GM12874 (cell line): ENCODE data around the gene EIF5A.

Experiments
- TF ChIP-seq, protein P1 (sequence below): IDR thresholded peaks from 2 replicates; pipeline ENCODE4 v1.5.1; 2011; ENCODE audit warnings: low read depth, mild to moderate bottlenecking, control low read depth, low read length, moderate library complexity; ENCODE audit not compliant: insufficient read depth

Gene EIF5A

DNA sequence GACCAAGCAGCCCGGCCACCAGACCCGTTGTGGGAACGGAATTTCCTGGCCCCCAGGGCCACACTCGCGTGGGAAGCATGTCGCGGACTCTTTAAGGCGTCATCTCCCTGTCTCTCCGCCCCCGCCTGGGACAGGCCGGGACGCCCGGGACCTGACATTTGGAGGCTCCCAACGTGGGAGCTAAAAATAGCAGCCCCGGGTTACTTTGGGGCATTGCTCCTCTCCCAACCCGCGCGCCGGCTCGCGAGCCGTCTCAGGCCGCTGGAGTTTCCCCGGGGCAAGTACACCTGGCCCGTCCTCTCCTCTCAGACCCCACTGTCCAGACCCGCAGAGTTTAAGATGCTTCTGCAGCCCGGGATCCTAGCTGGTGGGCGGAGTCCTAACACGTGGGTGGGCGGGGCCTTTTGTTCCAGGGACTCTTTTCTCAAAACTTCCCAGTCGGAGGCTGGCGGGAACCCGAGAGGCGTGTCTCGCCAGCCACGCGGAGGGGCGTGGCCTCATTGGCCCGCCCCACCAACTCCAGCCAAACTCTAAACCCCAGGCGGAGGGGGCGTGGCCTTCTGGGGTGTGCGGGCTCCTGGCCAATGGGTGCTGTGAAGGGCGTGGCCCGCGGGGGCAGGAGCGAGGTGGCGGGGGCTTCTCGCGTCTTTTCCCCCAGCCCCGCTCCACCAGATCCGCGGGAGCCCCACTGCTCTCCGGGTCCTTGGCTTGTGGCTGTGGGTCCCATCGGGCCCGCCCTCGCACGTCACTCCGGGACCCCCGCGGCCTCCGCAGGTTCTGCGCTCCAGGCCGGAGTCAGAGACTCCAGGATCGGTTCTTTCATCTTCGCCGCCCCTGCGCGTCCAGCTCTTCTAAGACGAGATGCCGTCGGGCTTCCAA is 26.1 kb upstream of the EIF5A start, which contains the start of gene SLC2A4:
Gene SLC2A4, plus strand, starts transcription at position 645 of the 879 bp plus-strand sequence. Its CDS starts 217 bp downstream, at position 862.
- TF ChIP-seq, protein P1, sequence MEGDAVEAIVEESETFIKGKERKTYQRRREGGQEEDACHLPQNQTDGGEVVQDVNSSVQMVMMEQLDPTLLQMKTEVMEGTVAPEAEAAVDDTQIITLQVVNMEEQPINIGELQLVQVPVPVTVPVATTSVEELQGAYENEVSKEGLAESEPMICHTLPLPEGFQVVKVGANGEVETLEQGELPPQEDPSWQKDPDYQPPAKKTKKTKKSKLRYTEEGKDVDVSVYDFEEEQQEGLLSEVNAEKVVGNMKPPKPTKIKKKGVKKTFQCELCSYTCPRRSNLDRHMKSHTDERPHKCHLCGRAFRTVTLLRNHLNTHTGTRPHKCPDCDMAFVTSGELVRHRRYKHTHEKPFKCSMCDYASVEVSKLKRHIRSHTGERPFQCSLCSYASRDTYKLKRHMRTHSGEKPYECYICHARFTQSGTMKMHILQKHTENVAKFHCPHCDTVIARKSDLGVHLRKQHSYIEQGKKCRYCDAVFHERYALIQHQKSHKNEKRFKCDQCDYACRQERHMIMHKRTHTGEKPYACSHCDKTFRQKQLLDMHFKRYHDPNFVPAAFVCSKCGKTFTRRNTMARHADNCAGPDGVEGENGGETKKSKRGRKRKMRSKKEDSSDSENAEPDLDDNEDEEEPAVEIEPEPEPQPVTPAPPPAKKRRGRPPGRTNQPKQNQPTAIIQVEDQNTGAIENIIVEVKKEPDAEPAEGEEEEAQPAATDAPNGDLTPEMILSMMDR, result no peak

DNA sequence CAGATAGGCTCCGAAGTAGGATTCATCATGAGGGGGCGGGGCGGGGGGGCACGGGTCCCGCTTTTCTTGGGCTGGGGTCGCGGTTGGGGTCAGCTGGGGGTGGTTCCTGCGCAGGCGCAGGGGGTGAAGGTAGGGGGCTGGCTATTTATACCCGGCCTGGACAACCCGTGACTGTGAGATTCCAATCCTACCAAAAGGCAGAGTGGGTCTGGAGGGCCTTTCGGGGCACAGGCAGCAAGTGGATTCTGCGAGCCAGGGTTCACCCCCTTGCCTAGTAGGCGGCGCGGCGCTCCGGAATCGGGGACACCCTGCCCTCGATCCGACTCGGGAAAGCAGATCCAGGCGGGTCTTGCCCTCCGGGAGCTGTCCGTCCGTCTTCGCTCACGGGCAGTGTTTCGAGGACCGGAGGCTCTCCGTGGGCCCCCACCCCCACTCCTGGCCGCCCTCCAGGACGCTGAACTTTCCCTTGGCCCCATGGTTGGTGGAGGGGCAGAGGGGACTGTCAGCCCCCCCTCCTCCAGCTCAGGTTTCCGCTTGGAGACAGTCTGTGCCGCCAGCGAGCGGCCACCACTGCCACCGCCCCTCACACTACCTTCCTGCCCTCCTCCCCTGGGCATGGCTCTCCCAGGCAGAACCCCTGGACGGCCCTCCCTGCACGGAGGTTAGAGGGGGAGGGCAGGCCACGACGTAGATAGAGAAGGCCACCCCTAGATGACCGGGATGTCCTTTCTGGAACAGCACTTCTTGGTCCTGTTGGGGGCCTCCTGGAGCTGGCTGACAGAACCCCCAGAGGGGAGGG is 25.3 kb upstream of the EIF5A start:
- TF ChIP-seq, protein P1, result no peak

DNA sequence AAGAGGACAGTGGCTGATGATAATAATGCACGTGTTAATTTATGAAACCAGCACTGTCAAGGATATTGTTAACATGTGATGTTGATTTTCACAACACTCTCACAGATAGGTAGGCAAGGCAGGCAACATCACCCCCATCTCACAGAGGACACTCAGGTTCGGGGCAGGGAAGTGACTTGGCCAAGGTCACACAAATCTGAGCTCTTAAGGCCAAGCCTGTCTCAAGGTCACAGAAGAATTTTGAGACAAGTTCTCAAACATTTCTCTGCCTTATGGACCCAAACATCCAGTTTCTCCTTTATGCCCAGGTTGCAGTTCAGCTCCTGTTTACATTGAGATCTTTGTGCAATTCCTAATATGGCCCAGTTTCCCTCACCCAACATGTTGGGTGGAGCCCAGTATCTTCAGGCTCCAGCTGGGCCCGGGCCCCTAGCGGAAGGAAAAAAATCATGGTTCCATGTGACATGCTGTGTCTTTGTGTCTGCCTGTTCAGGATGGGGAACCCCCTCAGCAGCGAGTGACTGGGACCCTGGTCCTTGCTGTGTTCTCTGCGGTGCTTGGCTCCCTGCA is 24.6 kb upstream of the EIF5A start:
- TF ChIP-seq, protein P1, result no peak

DNA sequence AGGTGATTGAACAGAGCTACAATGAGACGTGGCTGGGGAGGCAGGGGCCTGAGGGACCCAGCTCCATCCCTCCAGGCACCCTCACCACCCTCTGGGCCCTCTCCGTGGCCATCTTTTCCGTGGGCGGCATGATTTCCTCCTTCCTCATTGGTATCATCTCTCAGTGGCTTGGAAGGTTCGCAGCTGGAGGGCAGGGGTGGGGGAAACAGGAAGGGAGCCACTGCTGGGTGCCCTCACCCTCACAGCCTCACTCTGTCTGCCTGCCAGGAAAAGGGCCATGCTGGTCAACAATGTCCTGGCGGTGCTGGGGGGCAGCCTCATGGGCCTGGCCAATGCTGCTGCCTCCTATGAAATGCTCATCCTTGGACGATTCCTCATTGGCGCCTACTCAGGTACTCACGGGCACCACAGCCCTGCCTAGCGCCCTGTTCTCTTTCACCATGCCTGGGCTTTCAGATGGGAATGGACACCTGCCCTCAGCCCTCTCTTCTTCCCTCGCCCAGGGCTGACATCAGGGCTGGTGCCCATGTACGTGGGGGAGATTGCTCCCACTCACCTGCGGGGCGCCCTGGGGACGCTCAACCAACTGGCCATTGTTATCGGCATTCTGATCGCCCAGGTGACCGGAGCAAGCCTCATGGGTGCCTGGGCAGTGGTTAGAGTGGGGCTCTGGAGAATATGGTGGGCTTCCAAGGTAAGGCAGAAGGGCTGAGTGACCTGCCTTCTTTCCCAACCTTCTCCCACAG is 23.8 kb upstream of the EIF5A start:
- TF ChIP-seq, protein P1, result no peak

DNA sequence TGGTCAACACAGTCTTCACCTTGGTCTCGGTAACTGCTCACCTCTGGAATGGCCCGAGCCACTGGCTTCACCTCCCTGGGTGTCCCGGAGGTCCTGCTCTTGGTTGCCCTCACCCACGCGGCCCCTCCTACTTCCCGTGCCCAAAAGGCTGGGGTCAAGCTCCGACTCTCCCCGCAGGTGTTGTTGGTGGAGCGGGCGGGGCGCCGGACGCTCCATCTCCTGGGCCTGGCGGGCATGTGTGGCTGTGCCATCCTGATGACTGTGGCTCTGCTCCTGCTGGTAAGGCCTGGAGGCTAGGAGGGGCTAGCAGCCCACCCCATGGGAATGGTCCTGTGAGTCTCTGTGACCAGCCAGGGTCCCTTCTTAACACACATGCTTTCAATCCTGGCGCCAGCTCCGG is 22.5 kb upstream of the EIF5A start:
- TF ChIP-seq, protein P1, result no peak

DNA sequence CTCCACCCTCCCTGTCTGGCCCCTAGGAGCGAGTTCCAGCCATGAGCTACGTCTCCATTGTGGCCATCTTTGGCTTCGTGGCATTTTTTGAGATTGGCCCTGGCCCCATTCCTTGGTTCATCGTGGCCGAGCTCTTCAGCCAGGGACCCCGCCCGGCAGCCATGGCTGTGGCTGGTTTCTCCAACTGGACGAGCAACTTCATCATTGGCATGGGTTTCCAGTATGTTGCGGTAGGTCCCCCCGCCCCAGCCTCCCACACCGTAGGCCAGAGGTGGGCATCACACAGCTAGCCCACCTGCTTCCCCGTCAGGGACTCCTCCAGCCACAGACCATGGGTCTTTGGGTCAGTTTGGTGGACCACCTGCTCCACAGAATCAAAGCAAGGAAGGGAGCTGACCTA is 21.7 kb upstream of the EIF5A start:
- TF ChIP-seq, protein P1, result no peak
